Caco-2 (cell line): ENCODE results near the gene TMEM273. TPM values are rescaled to one million over a fixed set of nuclear protein-coding genes. Genes with fewer than 3 reads are reported as not detected.

Experiments used
- BruUV-seq: library from RNA; stranded (reverse); fragments of 400-500 nt; replicated peaks from 2 replicates; lab custom pipeline; 2021; lab: Mats Ljungman, UMichigan
- CTCF ChIA-PET: fragments of 300-600 bp; sonication (Branson Sonifier 250); formaldehyde crosslinking; loops from one replicate; lab custom pipeline; 2022; ENCODE audit warnings: antibody characterized with exemption; lab: Charles Lee
- POLR2A ChIA-PET: fragments of 300-600 bp; sonication (Branson Sonifier 250); formaldehyde crosslinking; loops from one replicate; lab custom pipeline; 2022; ENCODE audit warnings: antibody characterized with exemption; lab: Charles Lee
- DNase-seq, 2 experiments: peaks; one replicate each; pipeline versions ENCODE4 v3.0.0 to v3.0.0-alpha.2; 2020 to 2022
- H3K27me3 ChIP-seq: replicated peaks from 2 replicates; pipeline ENCODE4 v1.6.0; 2011; ENCODE audit warnings: low read length; ENCODE audit not compliant: control insufficient read depth, insufficient read depth
- H3K36me3 ChIP-seq: 2 replicates; pipeline ENCODE4 v1.5.1; 2011; ENCODE audit warnings: low read length; ENCODE audit not compliant: control insufficient read depth, insufficient read depth
- H3K4me1 ChIP-seq: fragments of 250-450 bp; sonication (Bioruptor Pico); 2 replicates; pipeline ENCODE4 v1.5.1; 2020; ENCODE audit warnings: mild to moderate bottlenecking
- H3K4me3 ChIP-seq: 2 replicates; pipeline ENCODE4 v1.5.1; 2011; ENCODE audit warnings: low read depth, mild to moderate bottlenecking, control low read depth, low read length
- H3K9me3 ChIP-seq: fragments of 250-450 bp; sonication (Bioruptor Pico); 2 replicates; pipeline ENCODE4 v1.5.1; 2020; ENCODE audit warnings: mild to moderate bottlenecking, moderate library complexity
- H3K27ac Mint-ChIP-seq: one replicate; pipeline ENCODE4 v1.8.0; 2022; ENCODE audit warnings: mixed read lengths; ENCODE audit not compliant: unreplicated experiment
- H3K27me3 Mint-ChIP-seq: one replicate; pipeline ENCODE4 v1.8.0; 2022; ENCODE audit warnings: mixed read lengths; ENCODE audit not compliant: insufficient read depth, unreplicated experiment
- H3K36me3 Mint-ChIP-seq: one replicate; pipeline ENCODE4 v1.8.0; 2022; ENCODE audit warnings: mild to moderate bottlenecking, mixed read lengths; ENCODE audit not compliant: insufficient read depth, unreplicated experiment
- H3K4me1 Mint-ChIP-seq: one replicate; pipeline ENCODE4 v1.8.0; 2022; ENCODE audit warnings: low read depth, mixed read lengths; ENCODE audit not compliant: unreplicated experiment
- H3K4me3 Mint-ChIP-seq: one replicate; pipeline ENCODE4 v1.8.0; 2022; ENCODE audit warnings: mild to moderate bottlenecking, moderate library complexity, mixed read lengths; ENCODE audit not compliant: unreplicated experiment
- H3K9me3 Mint-ChIP-seq: one replicate; pipeline ENCODE4 v1.8.0; 2022; ENCODE audit warnings: mixed read lengths; ENCODE audit not compliant: unreplicated experiment
- CTCF ChIP-seq, 2 experiments: fragments of 200-600 bp in 1 of 2; IDR thresholded peaks; 1 replicate in 1 of 2; 2 replicates in 1 of 2; pipeline versions ENCODE4 v1.5.1 to v1.8.0; 2011 to 2022; ENCODE audit warnings: antibody characterized with exemption in 1 of 2, control low read depth in 1 of 2, inconsistent platforms in 1 of 2, low read depth in 1 of 2, low read length in 1 of 2, mild to moderate bottlenecking in 1 of 2, moderate library complexity in 1 of 2; ENCODE audit not compliant: insufficient read depth in 1 of 2, severe bottlenecking in 1 of 2, unreplicated experiment in 1 of 2
- intact Hi-C: fragments of 100-400 bp; cut with micrococcal nuclease; formaldehyde crosslinking; loops from one replicate; pipeline ENCODE4 v1.10.0; 2022; ENCODE audit not compliant: unreplicated experiment
- total RNA-seq: library from RNA; stranded (reverse); gene quantifications from 2 replicates; pipeline ENCODE4 v1.2.3, GENCODE V29; 2022

The TMEM273 gene
- total RNA-seq, 1 experiment from 2014 or later, result not detected

- H3K27me3 Mint-ChIP-seq, result peaks cover 7% of the 10 kb centered on the region
- POLR2A ChIA-PET, result no interaction called here
- no TSS peak for BruUV-seq
These were observed 78.4 kb downstream of the TMEM273 start for GRCh38 chr10:49109669-49110340.

GRCh38 chr10:49108656-49109055 is 79.5 kb downstream of the TMEM273 start:
- peaks cover 11% of the 10 kb centered on the region for H3K27me3 Mint-ChIP-seq
- TF ChIP-seq CTCF (IDR thresholded peaks at IDR 0.05; ENCODE audit: insufficient read depth in 1 of 2, low read depth in 1 of 2, low read length in 1 of 2, severe bottlenecking in 1 of 2, unreplicated experiment in 1 of 2), result no peak
- no peaks in the 10 kb centered on the region for H3K36me3 ChIP-seq
- no peaks in the 10 kb centered on the region for H3K4me1 Mint-ChIP-seq
- H3K9me3 Mint-ChIP-seq, result no peaks in the 10 kb centered on the region
- no peak overlapping the region for H3K4me3 ChIP-seq
- no peaks in the 10 kb centered on the region for H3K4me1 ChIP-seq
- CTCF ChIA-PET, result interaction anchor here (0.6 kb wide), 1 partner anchor 1728 kb away, joined by 3 read pairs; no protein-coding TSS in a partner anchor
- peaks cover 1% of the 10 kb centered on the region for H3K27me3 ChIP-seq
- intact Hi-C loops, result no loop called here
- no TSS peak for BruUV-seq
- H3K27ac Mint-ChIP-seq, result no peak overlapping the region
- POLR2A ChIA-PET, result no interaction called here
- no peaks in the 10 kb centered on the region for H3K9me3 ChIP-seq
- H3K4me3 Mint-ChIP-seq, result no peak overlapping the region
- H3K36me3 Mint-ChIP-seq, result no peaks in the 10 kb centered on the region
- no peak for DNase-seq

More at GRCh38 chr10:49109669-49110340, 78.4 kb downstream of the TMEM273 start:
- peaks cover 1% of the 10 kb centered on the region for H3K27me3 ChIP-seq
- no peaks in the 10 kb centered on the region for H3K36me3 Mint-ChIP-seq
- no peak for DNase-seq
- intact Hi-C loops, result no loop called here
- H3K27ac Mint-ChIP-seq, result no peak overlapping the region
- no peaks in the 10 kb centered on the region for H3K9me3 Mint-ChIP-seq
- H3K4me3 Mint-ChIP-seq, result no peak overlapping the region
- no peaks in the 10 kb centered on the region for H3K4me1 ChIP-seq
- CTCF ChIA-PET, result no interaction called here
- no peak for TF ChIP-seq CTCF (IDR thresholded peaks at IDR 0.05; ENCODE audit: insufficient read depth in 1 of 2, low read depth in 1 of 2, low read length in 1 of 2, severe bottlenecking in 1 of 2, unreplicated experiment in 1 of 2)
- no peaks in the 10 kb centered on the region for H3K4me1 Mint-ChIP-seq
- H3K36me3 ChIP-seq, result no peaks in the 10 kb centered on the region
- no peaks in the 10 kb centered on the region for H3K9me3 ChIP-seq
- no peak overlapping the region for H3K4me3 ChIP-seq

GRCh38 chr10:49107887-49108267 is 80.3 kb downstream of the TMEM273 start:
- H3K36me3 ChIP-seq, result no peaks in the 10 kb centered on the region
- POLR2A ChIA-PET, result no interaction called here
- H3K4me1 Mint-ChIP-seq, result no peaks in the 10 kb centered on the region
- no peaks in the 10 kb centered on the region for H3K36me3 Mint-ChIP-seq
- H3K4me1 ChIP-seq, result no peaks in the 10 kb centered on the region
- 0 out of 2 replicates have a peak, but pooled peaks cover 3% of the 10 kb centered on the region for H3K9me3 ChIP-seq
- H3K27ac Mint-ChIP-seq, result no peak overlapping the region
- no peak overlapping the region for H3K4me3 Mint-ChIP-seq
- H3K4me3 ChIP-seq, result no peak overlapping the region
- TF ChIP-seq CTCF (IDR thresholded peaks at IDR 0.05; ENCODE audit: insufficient read depth in 1 of 2, low read depth in 1 of 2, low read length in 1 of 2, severe bottlenecking in 1 of 2, unreplicated experiment in 1 of 2), result no peak
- intact Hi-C loops, result no loop called here
- peaks cover 11% of the 10 kb centered on the region for H3K27me3 Mint-ChIP-seq
- BruUV-seq, result no TSS peak
- CTCF ChIA-PET, result no interaction called here
- no peak for DNase-seq
- no peaks in the 10 kb centered on the region for H3K9me3 Mint-ChIP-seq
- H3K27me3 ChIP-seq, result peaks cover 1% of the 10 kb centered on the region
